Neural cell (in vitro differentiated cells): ENCODE results near the gene TOX4. TPM values are rescaled to one million over a fixed set of nuclear protein-coding genes. Genes with fewer than 3 reads are reported as not detected.

ENCODE experiments used
- H2AFZ ChIP-seq: fragments of 200-600, 300-800 bp; sonication (generic), shearing (Covaris generic); 2 replicates; pipeline ENCODE4 v1.6.0; 2014; ENCODE audit warnings: low read depth, mild to moderate bottlenecking, antibody characterized with exemption, low read length, moderate library complexity
- H3F3A ChIP-seq: fragments of 200-600 bp; shearing (Covaris generic); 2 replicates; pipeline ENCODE4 v1.6.1; 2016; ENCODE audit warnings: mild to moderate bottlenecking, moderate library complexity, mixed read lengths, antibody characterized with exemption, low read length; ENCODE audit not compliant: insufficient read depth, poor library complexity, severe bottlenecking
- H3K27ac ChIP-seq: fragments of 200-600, 300-800 bp; sonication (generic), shearing (Covaris generic); 2 replicates; pipeline ENCODE4 v1.5.1; 2014; ENCODE audit warnings: mild to moderate bottlenecking, low read length, moderate library complexity
- H3K27me3 ChIP-seq: fragments of 300-800, 200-600 bp; sonication (generic), shearing (Covaris generic); 2 replicates; pipeline ENCODE4 v1.6.0; 2014; ENCODE audit warnings: mild to moderate bottlenecking, low read depth, low read length, moderate library complexity; ENCODE audit not compliant: insufficient read depth
- H3K36me3 ChIP-seq: fragments of 300-800, 200-600 bp; sonication (generic), shearing (Covaris generic); 2 replicates; pipeline ENCODE4 v1.5.1; 2014; ENCODE audit warnings: mild to moderate bottlenecking, antibody characterized with exemption, low read length, moderate library complexity; ENCODE audit not compliant: insufficient read depth
- H3K4me2 ChIP-seq: fragments of 300-800, 200-600 bp; sonication (generic), shearing (Covaris generic); 2 replicates; pipeline ENCODE4 v1.6.0; 2014; ENCODE audit warnings: mild to moderate bottlenecking, low read length
- H3K4me3 ChIP-seq: fragments of 300-800, 200-600 bp; sonication (generic), shearing (Covaris generic); 2 replicates; pipeline ENCODE4 v1.5.1; 2014; ENCODE audit warnings: mild to moderate bottlenecking, low read length, moderate library complexity
- H3K79me2 ChIP-seq: fragments of 200-600 bp; shearing (Covaris generic); replicated peaks from 2 replicates; pipeline ENCODE4 v1.6.0; 2014; ENCODE audit warnings: mild to moderate bottlenecking, low read length, moderate library complexity; ENCODE audit not compliant: insufficient read depth
- H3K9ac ChIP-seq: fragments of 300-800, 200-600 bp; sonication (generic), shearing (Covaris generic); 2 replicates; pipeline ENCODE4 v1.6.1; 2016; ENCODE audit warnings: mild to moderate bottlenecking, low read length, mixed read lengths
- H3K9me2 ChIP-seq: fragments of 200-600 bp; shearing (Covaris generic); 2 replicates; pipeline ENCODE4 v1.6.1; 2016; ENCODE audit warnings: mild to moderate bottlenecking, low read length, mixed read lengths; ENCODE audit not compliant: insufficient read depth
- H3K9me3 ChIP-seq: fragments of 200-600, 300-800 bp; sonication (generic), shearing (Covaris generic); 2 replicates; pipeline ENCODE4 v1.6.1; 2016; ENCODE audit warnings: mild to moderate bottlenecking, mixed run types, low read length, moderate library complexity, mixed read lengths
- H4K20me1 ChIP-seq: fragments of 200-600 bp; shearing (Covaris generic); 2 replicates; pipeline ENCODE4 v1.6.1; 2016; ENCODE audit warnings: mild to moderate bottlenecking, mixed run types; ENCODE audit not compliant: insufficient read depth
- CTCF ChIP-seq: fragments of 450-650 bp; IDR thresholded peaks from 2 replicates; pipeline ENCODE4 v1.5.1; 2014; ENCODE audit warnings: antibody characterized with exemption, mild to moderate bottlenecking, moderate library complexity; ENCODE audit not compliant: poor library complexity, severe bottlenecking
- EP300 ChIP-seq: fragments of 450-650 bp; conservative IDR thresholded peaks from 2 replicates; pipeline ENCODE4 v1.6.1; 2014; ENCODE audit warnings: antibody characterized with exemption, mild to moderate bottlenecking, moderate library complexity; ENCODE audit not compliant: poor library complexity, severe bottlenecking
- EZH2 ChIP-seq: fragments of 200-600, 300-800 bp; shearing (Covaris generic), sonication (generic); IDR thresholded peaks from 2 replicates; pipeline ENCODE4 v1.6.1; 2014; ENCODE audit warnings: antibody characterized with exemption, low read length, borderline replicate concordance, mild to moderate bottlenecking; ENCODE audit not compliant: insufficient read depth, poor library complexity, severe bottlenecking
- MXI1 ChIP-seq: fragments of 450-650 bp; conservative IDR thresholded peaks from 2 replicates; pipeline ENCODE4 v1.6.1; 2014; ENCODE audit warnings: antibody characterized with exemption, mild to moderate bottlenecking; ENCODE audit not compliant: poor library complexity, severe bottlenecking
- POLR2AphosphoS5 ChIP-seq: IDR thresholded peaks from 2 replicates; pipeline ENCODE4 v1.6.1; 2012
- RAD21 ChIP-seq: fragments of 450-650 bp; conservative IDR thresholded peaks from 2 replicates; pipeline ENCODE4 v1.6.1; 2014; ENCODE audit warnings: antibody characterized with exemption, mild to moderate bottlenecking, moderate library complexity
- REST ChIP-seq: IDR thresholded peaks from 2 replicates; pipeline ENCODE4 v1.6.1; 2012; ENCODE audit warnings: borderline replicate concordance
- SMC3 ChIP-seq: fragments of 450-650 bp; conservative IDR thresholded peaks from 2 replicates; pipeline ENCODE4 v1.6.1; 2014; ENCODE audit warnings: antibody characterized with exemption, mild to moderate bottlenecking, moderate library complexity; ENCODE audit not compliant: poor library complexity
- TAF1 ChIP-seq: IDR thresholded peaks from 2 replicates; pipeline ENCODE4 v1.6.1; 2012; ENCODE audit warnings: low read depth
- polyA plus RNA-seq: library from polyadenylated mRNA; depleted of rRNA; stranded (reverse); fragments of >200 nt; gene quantifications from 2 replicates; pipeline ENCODE4 v1.2.3, GENCODE V29; 2014

TOX4 gene
- polyA plus RNA-seq, 1 donor from 2014 or later: 56.8 TPM

GRCh38 chr14:21494902-21495762, 18.1 kb downstream of the TOX4 start:
- Histone ChIP-seq H3K9ac (no peak overlapping the region), H3K9me2 (no peaks in the 10 kb centered on the region), H3K27me3 (no peaks in the 10 kb centered on the region), H3F3A (no peaks in the 10 kb centered on the region), H3K4me3 (no peak overlapping the region), H2AFZ (no peak overlapping the region), H3K27ac (no peak overlapping the region), H3K4me2 (no peak overlapping the region), H3K36me3 (peaks cover 13% of the 10 kb centered on the region), H3K9me3 (no peaks in the 10 kb centered on the region), H3K79me2 (no peaks in the 10 kb centered on the region), H4K20me1 (no peaks in the 10 kb centered on the region)
- no peak for TF ChIP-seq MXI1

- Histone ChIP-seq H3K9me2 (no peaks in the 10 kb centered on the region), H2AFZ (no peak overlapping the region), H3K27ac (no peak overlapping the region), H3K27me3 (no peaks in the 10 kb centered on the region), H4K20me1 (no peaks in the 10 kb centered on the region), H3K79me2 (no peaks in the 10 kb centered on the region), H3K4me2 (no peak overlapping the region), H3K9ac (no peak overlapping the region), H3K9me3 (no peaks in the 10 kb centered on the region), H3F3A (no peaks in the 10 kb centered on the region), H3K4me3 (no peak overlapping the region), H3K36me3 (peaks cover 13% of the 10 kb centered on the region)
- TF ChIP-seq REST: no peak
- TF ChIP-seq CTCF: no peak
- no peak for TF ChIP-seq EZH2
- TF ChIP-seq RAD21: no peak
- no peak for TF ChIP-seq SMC3
- TF ChIP-seq TAF1: no peak
- TF ChIP-seq POLR2AphosphoS5: no peak
- TF ChIP-seq MXI1: no peak
- TF ChIP-seq EP300: no peak
These were observed 19.5 kb downstream of the TOX4 start for GRCh38 chr14:21496453-21496852.
